Activated naive CD8-positive, alpha-beta T cell treated with anti-CD3 and anti-CD28 coated beads for 36 hours (primary cell): Measurements from ENCODE around the gene RIN3. TPM values are rescaled to one million over a fixed set of nuclear protein-coding genes. Genes with fewer than 3 reads are reported as not detected.
"Not testable (repeated sequence)": the region's sequence is repeated elsewhere in the genome, so short reads cannot be mapped to it uniquely, and the experiment has no call there.

Source experiments
- DNase-seq: peaks from one replicate; pipeline ENCODE4 v3.0.0; 2021
- H3K27ac Mint-ChIP-seq: one replicate; pipeline ENCODE4 v1.8.0; 2022; ENCODE audit warnings: mild to moderate bottlenecking, moderate library complexity, mixed read lengths
- H3K27me3 Mint-ChIP-seq: one replicate; pipeline ENCODE4 v1.8.0; 2022; ENCODE audit warnings: mild to moderate bottlenecking, mixed read lengths
- H3K36me3 Mint-ChIP-seq: one replicate; pipeline ENCODE4 v1.8.0; 2021; ENCODE audit warnings: mild to moderate bottlenecking, mixed read lengths
- H3K4me1 Mint-ChIP-seq: one replicate; pipeline ENCODE4 v1.8.0; 2021; ENCODE audit warnings: mixed read lengths
- H3K4me3 Mint-ChIP-seq: one replicate; pipeline ENCODE4 v1.8.0; 2022; ENCODE audit warnings: mild to moderate bottlenecking, moderate library complexity, mixed read lengths
- H3K9me3 Mint-ChIP-seq: one replicate; pipeline ENCODE4 v1.8.0; 2022; ENCODE audit warnings: mixed read lengths
- total RNA-seq, 2 experiments: library from RNA; stranded (reverse); gene quantifications; one replicate each; pipeline ENCODE4 v1.2.3, GENCODE V29; 2021

The RIN3 gene
- total RNA-seq, 2 experiments from 2014 or later: 59.2 to 59.6 TPM

DNA sequence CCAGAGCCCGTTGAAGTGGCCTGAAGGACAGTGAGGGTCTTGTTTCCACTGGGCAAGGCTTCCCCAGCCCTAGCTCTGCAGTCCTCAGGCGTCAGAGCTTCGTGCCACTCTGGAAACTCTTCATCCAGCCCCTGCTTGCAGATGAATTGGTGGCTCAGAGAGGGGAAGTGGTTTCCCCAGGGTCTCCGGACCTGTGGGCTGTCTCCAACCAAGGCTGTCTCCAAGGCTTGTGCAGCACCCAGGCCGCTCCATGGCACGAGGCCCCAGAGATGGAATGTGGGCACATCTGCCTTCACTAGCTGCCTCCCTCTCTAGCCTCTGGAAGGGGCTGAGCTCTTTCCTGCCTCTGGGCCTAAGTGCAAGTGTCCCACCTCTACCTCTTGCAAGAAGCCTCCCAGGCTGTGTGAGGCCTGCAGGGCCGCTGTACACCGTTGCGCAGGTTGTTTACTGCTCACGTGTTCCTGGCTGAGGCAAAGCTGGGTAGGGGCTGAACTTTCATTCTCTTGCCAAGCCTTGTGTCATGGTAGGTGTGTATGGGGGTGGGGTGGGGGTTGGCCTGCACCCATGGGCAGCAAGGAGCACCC is 11.1 kb downstream of the RIN3 start:
- H3K4me1 Mint-ChIP-seq: peaks cover 54% of the 10 kb centered on the region
- no peak for DNase-seq
- no peak overlapping the region for H3K27ac Mint-ChIP-seq
- peaks cover 44% of the 10 kb centered on the region for H3K36me3 Mint-ChIP-seq
- H3K4me3 Mint-ChIP-seq: no peak overlapping the region
- H3K9me3 Mint-ChIP-seq: peaks cover 6% of the 10 kb centered on the region
- H3K27me3 Mint-ChIP-seq: no peaks in the 10 kb centered on the region

DNA sequence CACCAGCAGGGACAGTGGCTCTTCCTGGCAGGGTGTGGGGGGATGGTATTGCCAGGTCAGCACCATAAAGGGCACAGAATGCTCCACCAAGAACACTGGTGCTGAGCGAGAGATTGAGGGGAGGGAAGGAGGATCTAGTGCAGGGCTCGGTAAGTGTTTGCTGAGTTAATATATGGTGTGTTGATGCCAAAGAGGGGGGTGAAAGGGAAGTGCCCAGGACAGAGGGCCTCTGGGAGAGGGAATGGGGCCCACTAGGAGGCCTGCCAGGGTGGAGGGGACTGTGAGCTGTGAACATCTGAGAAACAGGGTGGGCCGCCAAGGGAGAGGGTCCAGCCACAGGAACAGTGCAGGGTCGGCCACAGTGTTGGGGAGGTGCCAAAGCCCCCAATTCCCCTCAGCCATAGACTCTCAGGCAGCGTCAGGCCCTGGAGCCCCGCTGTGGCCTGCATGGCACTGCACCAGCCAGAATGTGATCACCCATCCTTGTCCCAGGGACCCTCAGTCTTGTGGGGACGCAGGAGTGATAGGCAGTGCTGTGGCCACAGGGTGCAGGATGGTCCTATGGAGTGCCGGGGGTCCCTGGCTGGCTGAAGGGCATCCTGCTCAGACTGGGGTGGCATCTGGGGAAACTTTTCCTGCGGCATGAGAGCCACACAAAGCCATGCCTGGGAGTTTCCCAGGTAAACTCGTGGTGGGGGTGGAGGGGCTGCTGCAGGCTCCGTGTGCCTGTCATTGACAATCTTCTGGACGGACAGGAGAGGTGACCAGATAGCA is 11.9 kb downstream of the RIN3 start:
- Mint-ChIP-seq H3K9me3 (peaks cover 6% of the 10 kb centered on the region), H3K4me3 (no peak overlapping the region), H3K36me3 (peaks cover 42% of the 10 kb centered on the region), H3K27ac (no peak overlapping the region), H3K27me3 (no peaks in the 10 kb centered on the region), H3K4me1 (peaks cover 58% of the 10 kb centered on the region)
- DNase-seq: no peak

DNA sequence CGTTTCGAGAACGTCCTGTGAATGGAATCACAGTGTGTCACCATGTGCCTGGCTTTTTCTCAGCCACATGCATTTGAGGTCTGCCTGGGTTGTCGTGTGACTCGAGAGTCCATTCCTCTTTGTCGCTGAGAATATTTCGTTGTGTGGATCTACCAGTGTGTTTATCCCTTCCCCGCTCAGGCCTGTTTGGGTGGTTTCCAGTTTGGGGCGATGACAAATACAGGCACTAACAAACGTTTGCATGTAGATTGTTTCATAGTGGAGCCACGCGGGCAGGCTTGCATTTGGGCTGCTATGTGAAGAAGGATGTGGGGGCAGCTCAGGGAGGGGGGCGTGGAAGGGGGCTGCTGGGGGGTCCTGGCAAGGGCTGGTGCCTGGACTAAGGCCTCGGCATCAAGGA is 14.1 kb downstream of the RIN3 start:
- H3K4me3 Mint-ChIP-seq: no peak overlapping the region
- H3K9me3 Mint-ChIP-seq: peaks cover 2% of the 10 kb centered on the region
- peaks cover 32% of the 10 kb centered on the region for H3K36me3 Mint-ChIP-seq
- no peaks in the 10 kb centered on the region for H3K27me3 Mint-ChIP-seq
- H3K27ac Mint-ChIP-seq: peak overlapping the region; percentile 77
- H3K4me1 Mint-ChIP-seq: peaks cover 68% of the 10 kb centered on the region
- no peak for DNase-seq

DNA sequence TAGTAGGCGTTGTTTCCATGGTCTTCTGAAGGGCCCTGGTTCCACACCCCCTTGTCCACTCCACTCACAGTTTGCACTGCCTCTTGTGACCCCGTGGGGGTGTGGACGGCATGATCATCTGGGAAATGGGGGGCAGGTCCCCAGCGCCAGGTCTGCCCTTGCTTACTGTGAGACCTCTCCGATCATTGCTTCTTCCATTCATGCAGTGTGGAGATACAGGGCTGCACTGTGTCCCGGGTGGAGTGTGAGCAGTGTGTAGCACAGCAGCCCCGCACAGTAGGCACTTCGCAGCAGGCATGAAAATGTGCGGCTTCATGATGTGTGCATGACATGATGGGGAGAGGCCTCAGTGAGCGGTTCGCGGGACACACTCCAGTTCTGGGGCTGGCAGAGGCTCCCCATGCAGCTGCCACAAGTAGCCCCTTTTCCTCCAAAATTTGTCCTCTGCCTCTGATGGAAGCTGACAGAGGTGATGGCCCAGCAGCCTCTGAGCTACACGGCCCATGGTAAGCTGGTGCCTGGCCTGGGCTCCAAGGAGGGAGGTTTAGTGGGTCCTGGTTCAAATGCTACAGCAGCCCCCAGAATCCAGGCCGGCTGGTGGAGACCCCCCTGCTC is 15.0 kb downstream of the RIN3 start:
- H3K9me3 Mint-ChIP-seq: peaks cover 2% of the 10 kb centered on the region
- peak overlapping the region; percentile 86 for H3K27ac Mint-ChIP-seq
- peaks cover 74% of the 10 kb centered on the region for H3K4me1 Mint-ChIP-seq
- no peaks in the 10 kb centered on the region for H3K27me3 Mint-ChIP-seq
- DNase-seq: no peak
- H3K36me3 Mint-ChIP-seq: peaks cover 39% of the 10 kb centered on the region
- H3K4me3 Mint-ChIP-seq: no peak overlapping the region

DNA sequence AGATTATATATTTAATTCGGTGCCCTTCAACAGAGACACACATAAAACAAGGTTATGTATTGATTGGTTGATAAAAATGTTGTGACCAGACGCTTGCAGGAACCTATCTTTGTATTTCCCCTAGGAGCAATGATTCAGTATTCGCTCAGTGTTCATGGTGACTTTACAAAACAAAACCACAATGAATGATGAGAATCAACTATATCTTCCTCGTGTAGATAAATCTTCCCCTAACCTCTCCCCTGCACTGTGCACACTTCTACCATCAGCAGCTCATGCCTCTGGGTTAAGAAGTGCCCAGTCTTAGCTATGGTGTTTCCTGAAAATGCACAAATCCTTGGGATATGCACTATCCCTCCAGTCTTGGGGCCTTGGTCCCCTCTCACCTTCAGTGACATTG is 16.3 kb downstream of the RIN3 start:
- H3K9me3 Mint-ChIP-seq: peaks cover 2% of the 10 kb centered on the region
- H3K4me3 Mint-ChIP-seq: no peak overlapping the region
- H3K27me3 Mint-ChIP-seq: no peaks in the 10 kb centered on the region
- peak overlapping the region; percentile 86 for H3K27ac Mint-ChIP-seq
- H3K36me3 Mint-ChIP-seq: peaks cover 40% of the 10 kb centered on the region
- peaks cover 75% of the 10 kb centered on the region for H3K4me1 Mint-ChIP-seq
- DNase-seq: no peak

DNA sequence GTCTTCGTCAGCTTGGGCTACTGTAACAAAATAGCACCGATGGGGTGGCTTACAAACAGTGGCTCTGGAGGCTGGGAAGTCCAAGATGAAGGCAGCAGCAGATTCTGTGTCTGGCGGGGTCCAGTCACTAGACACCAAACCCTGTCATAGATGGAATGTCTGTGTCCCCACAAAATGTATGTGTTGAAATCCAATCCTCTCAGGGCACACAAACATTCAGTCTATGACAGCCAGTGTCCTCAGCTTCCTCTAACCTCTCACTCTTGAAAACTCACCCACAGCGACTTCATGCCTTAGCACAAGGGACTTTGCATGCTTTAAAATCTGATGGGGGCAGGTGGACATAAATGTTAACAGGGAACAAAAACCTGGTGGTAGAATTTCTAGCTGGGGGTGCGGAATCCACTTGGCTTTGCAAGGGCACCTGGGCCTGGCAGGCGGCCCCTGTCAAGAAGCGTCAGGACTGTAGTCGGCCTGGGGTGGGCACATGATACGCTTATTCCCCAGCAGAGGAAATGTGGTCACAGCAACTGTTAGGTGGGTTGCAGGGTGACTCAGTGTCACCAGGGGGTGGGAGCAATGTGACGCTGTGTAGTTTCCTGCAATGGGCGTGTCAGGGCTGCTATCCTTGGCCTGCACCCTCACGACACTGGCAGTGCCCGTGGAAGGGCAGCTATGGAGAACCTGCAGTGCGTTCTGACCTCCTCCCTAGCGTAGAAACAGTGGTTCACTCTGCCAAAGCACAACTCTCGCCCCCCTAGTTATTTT is 17.7 kb downstream of the RIN3 start:
- Mint-ChIP-seq H3K4me1 (peaks cover 84% of the 10 kb centered on the region), H3K9me3 (peaks cover 2% of the 10 kb centered on the region), H3K27ac (peak overlapping the region; percentile 100), H3K27me3 (no peaks in the 10 kb centered on the region), H3K36me3 (peaks cover 47% of the 10 kb centered on the region), H3K4me3 (peak overlapping the region; percentile 78)
- peak; percentile 88 for DNase-seq

DNA sequence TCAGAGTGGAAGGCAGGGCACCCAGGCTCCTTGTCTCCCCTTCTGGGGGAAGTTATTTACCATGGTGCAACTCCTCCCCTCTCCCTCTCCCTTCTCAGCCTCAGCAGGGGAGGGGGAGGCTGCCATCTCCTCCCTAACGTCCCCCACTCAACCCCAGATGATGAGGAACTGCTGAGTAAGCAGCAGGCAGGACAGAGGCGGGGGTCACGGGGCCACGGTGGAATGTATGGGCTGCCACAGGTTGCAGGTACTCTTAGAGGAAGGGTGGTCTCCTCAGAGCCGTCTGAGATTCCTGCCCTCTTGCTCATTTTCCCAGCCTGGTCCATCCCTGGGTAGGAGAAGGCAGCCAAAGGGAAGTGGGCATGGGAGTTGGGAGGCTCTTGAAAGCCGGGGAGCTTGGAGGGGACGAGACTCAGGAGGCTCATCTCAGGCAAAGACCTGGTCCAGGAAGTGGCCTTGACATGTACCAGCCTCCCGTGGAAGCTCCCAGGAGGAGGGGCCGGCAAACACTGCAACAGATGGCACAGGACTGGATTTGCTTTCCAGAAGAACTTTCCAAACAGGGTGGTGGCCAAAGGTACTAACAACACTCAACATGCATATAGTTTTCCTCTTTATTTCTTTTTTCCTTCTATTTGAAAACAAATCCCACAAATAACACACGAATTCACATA is 19.0 kb downstream of the RIN3 start:
- peaks cover 46% of the 10 kb centered on the region for H3K36me3 Mint-ChIP-seq
- H3K27me3 Mint-ChIP-seq: no peaks in the 10 kb centered on the region
- H3K27ac Mint-ChIP-seq: peak overlapping the region; percentile 100
- peaks cover 2% of the 10 kb centered on the region for H3K9me3 Mint-ChIP-seq
- DNase-seq: no peak
- no peak overlapping the region for H3K4me3 Mint-ChIP-seq
- H3K4me1 Mint-ChIP-seq: peaks cover 88% of the 10 kb centered on the region

DNA sequence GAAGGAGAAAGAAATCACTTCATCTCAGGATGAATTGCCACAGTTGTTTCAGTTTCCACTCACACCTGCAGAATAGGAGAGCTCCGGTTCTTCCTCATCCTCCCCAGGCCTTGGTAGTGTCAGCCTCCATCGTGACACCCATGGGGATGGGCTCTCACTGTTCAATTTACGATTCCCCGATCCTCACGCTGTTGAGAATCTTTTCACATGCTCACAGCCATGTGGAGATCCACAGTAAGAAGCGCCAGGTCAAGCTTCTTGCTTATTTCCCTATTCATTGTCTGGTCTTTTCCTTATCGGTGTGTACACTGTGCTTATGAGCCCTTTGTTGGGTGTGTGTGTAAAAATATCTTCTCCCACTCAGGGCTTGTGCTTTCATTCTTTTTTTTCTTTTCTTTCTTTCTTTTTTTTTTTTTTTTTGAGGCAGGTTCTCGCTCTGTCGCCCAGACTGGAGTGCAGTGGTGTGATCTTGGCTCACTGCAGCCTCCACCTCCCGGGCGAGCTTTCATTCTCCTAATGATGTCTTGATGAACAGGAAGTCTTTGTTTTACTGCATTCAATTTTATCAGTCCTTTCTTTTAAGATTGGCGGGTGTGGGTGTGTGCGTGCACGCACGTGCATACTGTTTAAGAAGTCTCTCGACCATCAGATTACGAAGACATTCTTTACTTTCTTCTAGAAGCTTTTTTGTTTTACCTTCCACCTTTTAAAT is 21.5 kb downstream of the RIN3 start:
- H3K27ac Mint-ChIP-seq: peak overlapping the region; percentile 97
- H3K36me3 Mint-ChIP-seq: peaks cover 30% of the 10 kb centered on the region
- peaks cover 2% of the 10 kb centered on the region for H3K9me3 Mint-ChIP-seq
- peak overlapping the region; percentile 75 for H3K4me3 Mint-ChIP-seq
- peak; percentile 38 for DNase-seq
- no peaks in the 10 kb centered on the region for H3K27me3 Mint-ChIP-seq
- peaks cover 84% of the 10 kb centered on the region for H3K4me1 Mint-ChIP-seq

DNA sequence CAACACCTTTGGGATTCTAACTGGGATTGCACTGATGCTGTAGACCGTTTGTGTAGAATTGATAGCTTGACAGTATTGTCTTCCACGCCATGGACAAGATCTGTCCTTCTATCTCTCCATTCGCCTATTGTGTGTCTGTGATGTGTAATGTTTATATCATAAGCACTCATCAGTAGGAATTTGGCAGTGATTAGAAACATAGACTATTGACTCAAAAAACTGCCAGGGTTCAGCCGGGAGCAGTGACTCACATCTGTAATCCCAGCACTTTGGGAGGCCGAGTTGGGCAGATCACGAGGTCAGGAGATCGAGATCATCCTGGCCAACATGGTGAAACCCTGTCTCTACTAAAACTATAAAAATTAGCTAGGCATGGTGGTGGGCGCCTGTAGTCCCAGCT is 22.6 kb downstream of the RIN3 start:
- not testable (repeated sequence) for DNase-seq, H3K27me3 Mint-ChIP-seq, H3K9me3 Mint-ChIP-seq
- peak overlapping the region; percentile 18 for H3K4me3 Mint-ChIP-seq
- H3K4me1 Mint-ChIP-seq: peaks cover 85% of the 10 kb centered on the region
- H3K27ac Mint-ChIP-seq: peak overlapping the region; percentile 97
- H3K36me3 Mint-ChIP-seq: peaks cover 32% of the 10 kb centered on the region

DNA sequence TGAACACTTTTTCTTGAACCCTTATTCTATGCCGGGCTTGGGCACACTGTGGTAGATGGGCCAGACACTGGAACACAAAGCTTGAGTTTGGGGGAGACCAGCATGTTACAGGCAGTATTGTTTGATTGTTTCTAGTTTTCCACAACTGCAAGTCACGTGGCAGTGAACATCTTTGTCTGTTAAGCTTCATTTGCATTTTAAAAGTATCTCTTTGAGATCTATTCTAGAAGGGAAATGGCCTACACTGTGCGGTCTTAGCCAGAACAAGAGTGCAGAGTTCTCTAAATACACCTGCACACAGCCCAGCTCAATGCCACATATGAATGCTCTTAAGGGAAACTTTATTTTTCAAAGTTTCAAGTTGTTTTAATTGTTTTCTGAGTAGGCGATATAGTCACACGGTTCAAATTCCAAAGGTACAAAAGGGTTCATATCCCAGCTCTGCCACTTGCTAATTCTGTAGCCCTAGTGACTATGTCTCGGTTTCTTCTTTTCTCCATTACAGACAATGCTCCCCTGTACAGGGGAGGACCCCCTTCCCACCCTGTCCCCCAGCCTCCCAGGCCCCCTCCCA is 24.9 kb downstream of the RIN3 start:
- peaks cover 5% of the 10 kb centered on the region for H3K9me3 Mint-ChIP-seq
- H3K4me1 Mint-ChIP-seq: peaks cover 83% of the 10 kb centered on the region
- no peak overlapping the region for H3K4me3 Mint-ChIP-seq
- DNase-seq: no peak
- peaks cover 30% of the 10 kb centered on the region for H3K36me3 Mint-ChIP-seq
- H3K27ac Mint-ChIP-seq: peak overlapping the region; percentile 42
- H3K27me3 Mint-ChIP-seq: no peaks in the 10 kb centered on the region

DNA sequence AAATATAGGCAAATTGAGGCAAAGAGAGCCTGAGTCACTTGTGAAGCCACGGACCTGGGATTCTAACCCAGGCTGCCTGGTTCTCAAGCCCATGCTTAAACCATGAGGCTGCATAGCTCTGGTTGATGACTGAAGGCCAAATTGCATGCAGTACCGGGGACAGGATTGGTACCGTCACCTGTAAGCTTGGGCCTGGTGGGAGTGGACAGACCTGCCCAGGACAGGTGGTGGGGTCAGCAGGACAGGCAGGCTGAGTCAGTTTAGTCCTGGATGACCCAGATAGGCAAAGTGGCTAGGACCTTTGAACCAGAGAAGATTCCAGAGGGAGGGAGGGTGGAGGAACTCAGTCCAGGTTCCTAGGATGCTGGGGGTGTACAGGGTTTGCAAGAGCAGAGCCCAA is 25.8 kb downstream of the RIN3 start:
- H3K4me3 Mint-ChIP-seq: peak overlapping the region; percentile 12
- peaks cover 5% of the 10 kb centered on the region for H3K9me3 Mint-ChIP-seq
- no peaks in the 10 kb centered on the region for H3K27me3 Mint-ChIP-seq
- peaks cover 81% of the 10 kb centered on the region for H3K4me1 Mint-ChIP-seq
- peaks cover 35% of the 10 kb centered on the region for H3K36me3 Mint-ChIP-seq
- H3K27ac Mint-ChIP-seq: peak overlapping the region; percentile 78
- no peak for DNase-seq

DNA sequence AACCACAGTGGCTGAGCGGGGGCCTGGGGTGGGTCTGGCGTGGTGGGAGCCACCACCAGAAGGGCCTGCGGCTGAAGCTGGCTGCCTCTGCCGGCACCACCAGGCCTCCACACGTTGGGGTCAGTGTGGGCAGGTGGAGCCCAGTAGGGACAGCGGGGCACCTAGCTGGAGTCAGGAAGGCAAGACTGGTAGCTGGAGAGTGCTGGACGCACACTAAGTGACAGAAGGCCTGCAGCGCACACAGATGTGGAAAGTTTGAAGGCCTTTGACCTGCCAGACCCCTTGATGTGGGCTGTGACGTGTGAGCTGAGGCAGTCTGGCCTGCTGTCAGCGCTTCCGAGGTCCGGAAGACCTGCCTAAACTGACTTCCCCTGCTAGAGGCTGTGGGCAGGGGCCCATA is 26.3 kb downstream of the RIN3 start:
- H3K9me3 Mint-ChIP-seq: peaks cover 5% of the 10 kb centered on the region
- H3K36me3 Mint-ChIP-seq: peaks cover 36% of the 10 kb centered on the region
- DNase-seq: peak; percentile 66
- peak overlapping the region; percentile 12 for H3K4me3 Mint-ChIP-seq
- H3K4me1 Mint-ChIP-seq: peaks cover 79% of the 10 kb centered on the region
- H3K27me3 Mint-ChIP-seq: no peaks in the 10 kb centered on the region
- H3K27ac Mint-ChIP-seq: peak overlapping the region; percentile 78

DNA sequence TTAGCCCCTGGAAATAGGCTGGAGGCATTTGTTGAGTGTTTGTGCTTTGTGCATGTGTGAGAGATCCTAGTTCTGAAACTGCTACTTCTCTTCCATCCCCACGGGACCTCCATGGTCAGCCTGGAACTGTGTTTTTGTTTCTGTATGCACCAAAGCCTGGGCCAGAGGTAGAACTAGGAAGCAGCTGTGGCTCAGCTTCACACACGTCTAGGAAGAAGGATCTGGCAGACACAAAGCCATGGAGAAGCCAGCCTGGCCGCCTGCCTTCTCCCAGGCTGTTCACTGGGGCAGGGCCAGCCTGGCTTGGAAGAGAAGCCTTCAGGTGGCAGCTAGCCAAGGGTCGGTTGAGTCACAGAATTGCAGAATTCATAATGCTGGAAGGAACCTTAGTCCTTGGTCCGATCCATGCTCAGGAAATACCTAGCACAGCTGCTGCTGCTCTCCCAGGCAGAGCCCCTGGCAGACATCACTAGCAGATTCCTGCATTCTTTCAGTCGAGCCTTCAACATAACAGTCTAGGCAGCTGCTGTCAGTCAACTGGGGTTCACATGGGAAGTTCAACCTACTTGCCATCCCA is 27.0 kb downstream of the RIN3 start:
- peaks cover 73% of the 10 kb centered on the region for H3K4me1 Mint-ChIP-seq

More for the DNA sequence above, 27.0 kb downstream of the RIN3 start:
- Mint-ChIP-seq H3K9me3 (peaks cover 5% of the 10 kb centered on the region), H3K4me3 (peak overlapping the region; percentile 14), H3K27ac (peak overlapping the region; percentile 78), H3K27me3 (no peaks in the 10 kb centered on the region), H3K36me3 (peaks cover 32% of the 10 kb centered on the region)
- DNase-seq: no peak
